ENCODE data around the gene SNAPC5. TPM values are rescaled to one million over a fixed set of nuclear protein-coding genes. Genes with fewer than 3 reads are reported as not detected.

SNAPC5 gene
- total and polyA plus RNA-seq, 7 donors, result 32.7 to 86.0 (median 34.7) TPM

DNA sequence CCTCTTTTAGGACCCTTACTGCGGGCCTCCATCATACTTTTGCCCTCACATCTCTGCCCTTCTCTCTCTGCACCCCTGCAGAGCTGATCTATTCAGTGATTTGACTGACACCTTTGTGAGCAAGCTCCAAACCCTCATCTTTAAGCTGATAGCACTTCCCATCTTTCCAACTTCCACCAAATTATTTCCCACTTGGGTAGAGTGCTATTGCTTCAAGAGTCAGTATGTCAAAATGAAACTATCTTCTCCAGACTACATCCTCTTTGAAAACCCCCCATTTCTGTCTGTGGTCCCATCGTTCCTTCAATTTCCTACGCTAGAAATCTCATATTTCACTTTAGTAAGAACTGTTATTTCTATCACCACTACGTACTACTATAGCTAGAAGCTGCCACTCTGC, 27.3 kb upstream of the SNAPC5 start:
- Histone ChIP-seq H3K27ac (no peak overlapping the region), H3K9me3 (no peaks in the 10 kb centered on the region), H3K4me1 (no peaks in the 10 kb centered on the region), H3K27me3 (ENCODE audit: insufficient read depth in 3 of 3, low read length in 2 of 3) (no peaks in the 10 kb centered on the region), H3K36me3 (ENCODE audit: insufficient read depth in 1 of 2, low read depth in 1 of 2) (peaks cover 0 to 11% of the 10 kb centered on the region in 2 donors), H3K4me3 (no peak overlapping the region)
- WGBS, 3 donors, result 89 to 96% (median 92%) methylated on average over 4 of the region's 4 CpGs
- TF ChIP-seq, protein P1, sequence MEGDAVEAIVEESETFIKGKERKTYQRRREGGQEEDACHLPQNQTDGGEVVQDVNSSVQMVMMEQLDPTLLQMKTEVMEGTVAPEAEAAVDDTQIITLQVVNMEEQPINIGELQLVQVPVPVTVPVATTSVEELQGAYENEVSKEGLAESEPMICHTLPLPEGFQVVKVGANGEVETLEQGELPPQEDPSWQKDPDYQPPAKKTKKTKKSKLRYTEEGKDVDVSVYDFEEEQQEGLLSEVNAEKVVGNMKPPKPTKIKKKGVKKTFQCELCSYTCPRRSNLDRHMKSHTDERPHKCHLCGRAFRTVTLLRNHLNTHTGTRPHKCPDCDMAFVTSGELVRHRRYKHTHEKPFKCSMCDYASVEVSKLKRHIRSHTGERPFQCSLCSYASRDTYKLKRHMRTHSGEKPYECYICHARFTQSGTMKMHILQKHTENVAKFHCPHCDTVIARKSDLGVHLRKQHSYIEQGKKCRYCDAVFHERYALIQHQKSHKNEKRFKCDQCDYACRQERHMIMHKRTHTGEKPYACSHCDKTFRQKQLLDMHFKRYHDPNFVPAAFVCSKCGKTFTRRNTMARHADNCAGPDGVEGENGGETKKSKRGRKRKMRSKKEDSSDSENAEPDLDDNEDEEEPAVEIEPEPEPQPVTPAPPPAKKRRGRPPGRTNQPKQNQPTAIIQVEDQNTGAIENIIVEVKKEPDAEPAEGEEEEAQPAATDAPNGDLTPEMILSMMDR (IDR thresholded peaks at IDR 0.05), result no peak
- intact Hi-C loops (cut with DNase I), result no loop called here
- ATAC-seq (no peak), DNase-seq (no peak)

DNA sequence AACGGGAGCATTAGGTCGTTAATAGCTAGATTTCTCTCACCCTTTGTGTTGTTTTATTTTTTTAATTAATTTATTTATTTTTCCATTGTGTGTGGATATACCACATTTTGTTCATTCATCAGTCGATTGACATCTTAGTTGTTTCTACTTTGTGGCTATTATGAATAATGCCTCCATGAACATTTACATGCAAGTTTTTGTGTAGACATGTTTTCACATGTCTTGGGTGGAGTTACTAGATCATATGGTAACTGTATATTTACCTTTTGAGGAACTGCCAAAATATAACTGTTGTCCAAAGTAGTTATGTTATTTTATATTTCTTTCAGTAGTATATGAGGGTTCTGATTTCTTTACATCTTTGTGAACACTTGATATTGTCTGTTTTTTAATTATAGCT, 26.4 kb upstream of the SNAPC5 start:
- Histone ChIP-seq H3K27me3 (ENCODE audit: insufficient read depth in 3 of 3, low read length in 2 of 3) (no peaks in the 10 kb centered on the region), H3K36me3 (ENCODE audit: insufficient read depth in 1 of 2, low read depth in 1 of 2) (peaks cover 0 to 5% of the 10 kb centered on the region in 2 donors), H3K4me1 (no peaks in the 10 kb centered on the region), H3K9me3 (no peaks in the 10 kb centered on the region), H3K4me3 (no peak overlapping the region), H3K27ac (no peak overlapping the region)
- intact Hi-C loops (cut with DNase I), result no loop called here
- TF ChIP-seq, protein P1 (IDR thresholded peaks at IDR 0.05), result no peak
- DNase-seq, result no peak
- 92 to 96% (median 92%) methylated on average over 3 of the region's 3 CpGs for WGBS, 3 donors
- ATAC-seq, result no peak

DNA sequence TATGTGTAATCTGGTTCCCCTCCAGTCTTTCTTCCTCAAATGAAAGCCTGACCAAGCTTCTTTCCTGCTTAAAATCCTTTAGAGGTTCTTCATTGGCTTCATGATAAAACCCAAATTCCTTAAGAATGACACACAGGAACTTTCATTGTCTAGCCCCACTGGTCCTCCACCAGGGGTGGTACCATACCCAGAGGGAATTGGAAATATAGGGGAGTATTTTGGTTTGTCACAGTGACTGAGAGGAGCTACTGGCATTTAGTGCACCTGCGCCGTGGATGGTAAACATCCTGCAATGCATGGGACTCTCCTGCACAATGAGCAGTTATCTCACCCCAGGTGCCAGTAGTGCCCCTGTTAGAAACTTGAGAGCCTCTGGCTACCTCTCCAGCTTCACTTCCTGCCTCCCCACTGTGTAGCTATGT, 18.4 kb upstream of the SNAPC5 start:
- DNase-seq (no peak), ATAC-seq (no peak)
- TF ChIP-seq, protein P1 (IDR thresholded peaks at IDR 0.05), result no peak
- intact Hi-C loops (cut with DNase I), result no loop called here
- WGBS, 3 donors, result 96 to 100% (median 97%) methylated on average over 2 of the region's 2 CpGs
- H3K9me3 ChIP-seq, result no peaks in the 10 kb centered on the region
- no peak overlapping the region for H3K27ac ChIP-seq
- H3K27me3 ChIP-seq (ENCODE audit: insufficient read depth in 3 of 3, low read length in 2 of 3), result no peaks in the 10 kb centered on the region
- no peaks in the 10 kb centered on the region for H3K4me1 ChIP-seq
- peaks cover 0 to 11% of the 10 kb centered on the region in 2 donors for H3K36me3 ChIP-seq (ENCODE audit: insufficient read depth in 1 of 2, low read depth in 1 of 2)
- no peak overlapping the region for H3K4me3 ChIP-seq

DNA sequence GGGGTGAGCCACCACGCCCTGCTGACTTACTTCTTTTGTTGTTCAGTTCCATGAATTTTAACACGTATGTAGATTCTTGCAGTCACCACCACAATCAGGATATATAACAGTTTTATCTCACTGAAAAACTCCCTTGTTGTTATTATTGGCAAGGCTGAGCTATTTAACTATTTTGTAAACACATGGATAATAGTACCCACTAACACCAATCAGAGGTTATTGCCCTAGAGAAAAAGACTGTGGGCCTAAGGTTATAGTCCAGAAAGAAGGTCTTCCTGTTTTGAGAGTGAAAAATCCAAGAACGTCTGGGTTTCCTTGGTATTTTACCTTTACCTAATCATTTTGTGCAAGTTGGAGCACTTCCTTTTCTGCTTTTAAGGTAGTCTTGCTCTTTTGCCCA, 17.0 kb upstream of the SNAPC5 start:
- 88 to 92% (median 91%) methylated on average over 3 of the region's 3 CpGs for WGBS, 3 donors
- H3K9me3 ChIP-seq, result no peaks in the 10 kb centered on the region
- TF ChIP-seq, protein P1 (IDR thresholded peaks at IDR 0.05), result no peak
- H3K36me3 ChIP-seq (ENCODE audit: insufficient read depth in 1 of 2, low read depth in 1 of 2), result peaks cover 0 to 11% of the 10 kb centered on the region in 2 donors
- intact Hi-C loops (cut with DNase I), result no loop called here
- DNase-seq (no peak), ATAC-seq (no peak)
- H3K4me1 ChIP-seq, result no peaks in the 10 kb centered on the region
- H3K27me3 ChIP-seq (ENCODE audit: insufficient read depth in 3 of 3, low read length in 2 of 3), result no peaks in the 10 kb centered on the region
- H3K4me3 ChIP-seq, result no peak overlapping the region
- H3K27ac ChIP-seq, result no peak overlapping the region

DNA sequence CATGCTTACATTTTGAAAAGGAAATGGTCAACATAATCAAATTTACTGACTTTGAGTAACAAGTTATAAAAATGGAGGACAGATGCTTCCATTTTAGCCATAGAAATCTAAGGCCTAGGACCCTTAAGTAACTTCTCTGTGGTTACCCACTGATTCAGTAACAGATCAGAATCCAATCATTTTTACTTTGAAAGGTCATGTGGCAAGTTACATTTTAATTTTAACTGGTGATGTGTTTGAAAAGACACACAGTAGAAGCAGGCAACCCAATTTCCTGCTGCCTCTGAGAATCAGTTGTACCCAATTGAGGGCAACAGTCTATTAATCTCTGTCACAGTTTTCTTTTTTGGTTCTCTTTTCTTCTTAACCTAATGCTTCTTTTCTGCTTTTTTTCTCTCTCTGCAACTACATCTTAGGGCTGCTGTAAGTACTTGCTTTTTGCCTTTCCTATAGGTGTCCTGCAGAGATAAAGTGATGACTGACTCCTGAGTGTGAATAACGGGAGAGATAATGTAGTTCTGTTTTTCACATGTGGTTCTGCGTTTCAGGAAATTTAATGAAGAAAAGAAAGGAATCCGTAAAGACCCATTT, 10.8 kb upstream of the SNAPC5 start:
- H3K4me3 ChIP-seq, result no peak overlapping the region
- no peaks in the 10 kb centered on the region for H3K9me3 ChIP-seq
- 91 to 93% (median 93%) methylated on average over 3 of the region's 3 CpGs for WGBS, 3 donors
- no peaks in the 10 kb centered on the region for H3K27me3 ChIP-seq (ENCODE audit: insufficient read depth in 3 of 3, low read length in 2 of 3)
- no peak overlapping the region for H3K27ac ChIP-seq
- TF ChIP-seq, protein P1 (IDR thresholded peaks at IDR 0.05), result no peak
- no peak for ATAC-seq
- DNase-seq, result no peak
- H3K4me1 ChIP-seq, result peaks cover 7% of the 10 kb centered on the region
- intact Hi-C loops (cut with DNase I), result no loop called here
- peaks cover 0 to under 1% of the 10 kb centered on the region in 2 donors for H3K36me3 ChIP-seq (ENCODE audit: insufficient read depth in 1 of 2, low read depth in 1 of 2)
